Stimulated activated CD4-positive, alpha-beta T cell treated with anti-CD3 and anti-CD28 coated beads, TNF-alpha, amount 100 ng/mL, for 1 hour (primary cell): ENCODE measurements around the gene IMPDH1.
A peak's percentile ranks its signal among the peaks of the same experiment; 100 is the strongest.
"Not testable (repeated sequence)": the region's sequence is repeated elsewhere in the genome, so short reads cannot be mapped to it uniquely, and the experiment has no call there.

Experiments
- DNase-seq, 3 donors: peaks; one replicate each; pipeline ENCODE4 v3.0.0-alpha.2; 2020; ENCODE audit warnings: low read depth in 3 of 3, low spot score in 1 of 3

IMPDH1 gene

DNA sequence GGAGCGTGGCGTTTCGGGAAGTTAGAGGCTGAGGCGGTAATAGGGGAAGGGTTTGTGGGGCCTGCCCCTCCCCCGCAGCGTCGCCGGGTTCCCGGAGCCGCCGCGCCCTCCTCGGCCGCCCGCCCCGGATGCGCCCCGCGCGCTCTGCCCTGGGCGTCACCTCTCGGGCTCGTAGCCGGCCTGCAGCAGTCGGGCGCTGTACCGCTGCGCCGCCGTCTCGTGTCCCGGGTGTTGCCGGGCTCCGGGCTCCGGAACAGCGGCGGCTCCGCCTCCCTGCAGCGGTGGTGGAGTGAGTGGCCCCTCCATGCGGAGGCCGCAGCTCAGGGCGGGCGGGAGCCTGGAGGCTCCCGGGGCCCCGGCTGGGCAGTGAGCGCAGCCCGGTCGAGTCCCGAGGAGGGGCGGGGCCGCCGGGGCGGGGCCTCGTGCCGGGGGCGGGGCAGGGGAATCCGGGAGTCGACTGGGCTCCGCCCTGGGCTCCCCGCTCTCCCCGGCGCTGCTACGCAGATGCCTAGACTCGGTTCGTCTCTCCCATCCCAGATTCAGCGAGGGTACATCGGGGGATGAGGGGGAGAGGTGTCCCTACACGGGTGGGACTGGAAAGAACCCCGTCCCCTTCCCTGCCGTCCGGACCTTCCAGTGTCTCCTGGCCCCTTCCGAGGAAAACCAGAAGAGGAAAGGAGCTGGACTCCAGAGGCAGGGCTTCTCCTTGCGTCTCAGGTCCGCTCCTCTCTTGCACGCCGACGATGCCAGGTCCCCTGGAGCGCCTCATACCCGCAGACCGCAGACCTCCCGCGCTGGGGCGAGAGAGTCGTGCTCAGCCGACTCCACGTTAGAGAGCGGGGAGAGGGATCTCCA is at the start of gene IMPDH1:
Gene IMPDH1 (minus strand): TSS at position 387 of the 855 bp plus-strand sequence. CDS start 81 bp downstream, at position 306.
- peak; percentile 61 to 91 (median 68) for DNase-seq

DNA sequence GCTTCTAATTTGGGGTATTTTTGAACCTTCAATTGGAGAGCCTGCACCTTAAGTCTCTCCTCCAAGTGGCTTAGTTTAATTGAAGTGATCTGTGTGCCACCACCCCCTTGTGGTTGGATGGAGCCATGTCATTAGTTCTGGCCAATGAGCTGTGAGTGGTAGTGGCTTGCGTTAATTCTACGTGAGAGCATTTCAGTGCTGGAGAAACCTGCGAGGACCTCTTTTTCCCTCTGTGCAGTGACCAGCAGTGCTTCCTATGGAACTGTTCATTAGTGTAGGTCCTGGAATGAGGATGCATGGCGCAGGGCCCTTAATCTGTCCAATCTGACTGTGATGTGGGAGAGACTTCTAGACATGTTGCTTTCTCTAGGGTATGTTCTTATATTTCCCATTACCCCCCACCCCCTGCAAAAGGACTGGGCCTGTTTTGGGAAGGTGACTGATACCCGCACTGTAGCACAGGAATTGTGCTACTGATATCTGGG is 49.7 kb upstream of the IMPDH1 start:
- peak; percentile 33 to 50 (median 39) for DNase-seq

DNA sequence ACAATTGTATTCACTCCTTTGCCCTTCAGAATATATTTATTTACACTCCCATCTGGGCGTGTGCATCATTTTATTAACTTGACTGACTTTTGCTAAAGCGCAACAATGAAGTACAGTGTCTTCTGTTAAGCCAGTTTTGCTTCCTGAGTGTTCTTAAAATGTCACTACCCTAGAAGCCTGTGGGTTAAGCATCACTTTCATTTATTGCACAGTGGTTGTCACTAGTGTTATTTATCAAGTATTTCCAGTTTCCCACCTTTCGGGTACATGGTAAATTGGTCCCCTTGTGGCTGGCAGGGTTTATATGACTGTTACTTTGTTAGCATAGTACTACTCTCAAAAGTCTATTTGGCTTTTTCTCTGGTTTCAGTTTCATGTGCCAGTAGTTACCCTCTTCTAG is 49.2 kb upstream of the IMPDH1 start:
- no peak for DNase-seq

- not testable (repeated sequence) for DNase-seq
These were observed 47.6 kb upstream of the IMPDH1 start for GRCh38 chr7:128457385-128457784.

DNA sequence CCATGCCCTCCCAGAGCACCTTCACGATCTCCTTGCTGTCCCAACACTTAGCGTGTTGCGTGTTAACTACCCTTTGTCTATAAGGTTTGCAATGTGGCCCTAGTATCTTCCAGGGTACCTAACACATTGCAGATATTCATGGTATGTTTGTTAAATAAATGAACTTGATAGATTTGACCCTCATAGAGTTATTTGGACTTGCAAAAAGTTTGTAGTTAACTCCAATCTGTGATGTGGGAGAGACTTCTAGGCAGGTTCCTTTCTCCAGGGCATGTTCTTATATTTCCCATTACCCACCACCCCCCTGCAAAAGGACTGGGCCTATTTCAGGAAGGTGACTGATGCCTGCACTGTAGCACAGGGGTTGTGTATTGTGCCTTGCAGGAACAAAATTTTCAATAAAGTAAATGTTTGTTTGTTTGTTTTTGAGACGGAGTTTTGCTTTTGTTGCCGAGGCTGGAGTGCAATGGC is 46.5 kb upstream of the IMPDH1 start:
- no peak for DNase-seq

- peak; percentile 86 to 90 (median 90) for DNase-seq
These were observed 45.9 kb upstream of the IMPDH1 start, which contains the start of gene HILPDA for GRCh38 chr7:128455543-128456254. TSS of gene HILPDA (plus strand) at chr7:128455878. CDS start at chr7:128457269, 1,391 bp downstream.

- DNase-seq, result no peak
These were observed 45.2 kb upstream of the IMPDH1 start for GRCh38 chr7:128454808-128455542.

- no peak for DNase-seq
These were observed 44.3 kb upstream of the IMPDH1 start for GRCh38 chr7:128453836-128454804.

DNA sequence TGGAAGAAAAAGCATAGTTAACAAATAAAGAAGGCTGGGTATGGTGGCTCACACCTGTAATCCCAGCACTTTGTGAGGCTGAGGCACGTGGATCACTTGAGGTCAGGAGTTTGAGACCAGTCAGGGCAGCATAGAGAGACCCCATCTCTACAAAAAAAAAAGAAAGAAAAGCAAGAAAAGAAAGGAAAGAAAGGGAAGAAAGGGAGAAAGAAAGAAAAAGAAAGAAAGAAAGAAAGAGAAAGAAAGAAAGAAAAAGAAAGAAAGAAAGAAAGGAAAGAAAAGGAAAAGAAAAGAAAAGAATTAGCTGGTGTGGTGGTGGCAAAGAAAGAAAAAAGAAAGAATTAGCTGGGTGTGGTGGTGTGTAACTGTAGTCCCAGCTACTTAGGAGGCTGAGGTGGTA is 42.8 kb upstream of the IMPDH1 start:
- DNase-seq, result no peak

GRCh38 chr7:128450913-128451312 is 41.1 kb upstream of the IMPDH1 start:
- no peak for DNase-seq

GRCh38 chr7:128450409-128450808 is 40.6 kb upstream of the IMPDH1 start:
- DNase-seq, result no peak

GRCh38 chr7:128448751-128449302 is 39.0 kb upstream of the IMPDH1 start:
- no peak for DNase-seq

- no peak for DNase-seq
These were observed 38.3 kb upstream of the IMPDH1 start for GRCh38 chr7:128447941-128448564.

DNA sequence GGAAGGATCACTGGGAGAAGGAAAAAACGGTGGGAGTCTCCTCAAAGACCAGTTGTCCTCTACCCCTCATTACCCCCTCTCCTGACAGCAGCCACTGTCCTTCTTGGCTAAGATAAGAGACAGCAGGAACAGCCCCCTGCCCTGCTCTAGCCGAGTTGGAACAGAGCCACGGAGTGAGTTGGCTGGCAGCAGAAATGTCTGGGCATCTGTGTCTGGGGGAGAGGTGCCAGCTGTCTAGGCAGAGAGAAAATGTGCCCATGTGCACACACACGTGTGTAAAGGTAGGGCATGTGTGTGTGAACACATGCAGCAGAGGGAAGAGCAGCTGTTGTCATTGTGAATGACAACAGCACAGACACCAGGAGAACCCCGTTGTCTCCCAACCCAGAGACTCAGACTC is 36.5 kb upstream of the IMPDH1 start:
- DNase-seq, result no peak

DNA sequence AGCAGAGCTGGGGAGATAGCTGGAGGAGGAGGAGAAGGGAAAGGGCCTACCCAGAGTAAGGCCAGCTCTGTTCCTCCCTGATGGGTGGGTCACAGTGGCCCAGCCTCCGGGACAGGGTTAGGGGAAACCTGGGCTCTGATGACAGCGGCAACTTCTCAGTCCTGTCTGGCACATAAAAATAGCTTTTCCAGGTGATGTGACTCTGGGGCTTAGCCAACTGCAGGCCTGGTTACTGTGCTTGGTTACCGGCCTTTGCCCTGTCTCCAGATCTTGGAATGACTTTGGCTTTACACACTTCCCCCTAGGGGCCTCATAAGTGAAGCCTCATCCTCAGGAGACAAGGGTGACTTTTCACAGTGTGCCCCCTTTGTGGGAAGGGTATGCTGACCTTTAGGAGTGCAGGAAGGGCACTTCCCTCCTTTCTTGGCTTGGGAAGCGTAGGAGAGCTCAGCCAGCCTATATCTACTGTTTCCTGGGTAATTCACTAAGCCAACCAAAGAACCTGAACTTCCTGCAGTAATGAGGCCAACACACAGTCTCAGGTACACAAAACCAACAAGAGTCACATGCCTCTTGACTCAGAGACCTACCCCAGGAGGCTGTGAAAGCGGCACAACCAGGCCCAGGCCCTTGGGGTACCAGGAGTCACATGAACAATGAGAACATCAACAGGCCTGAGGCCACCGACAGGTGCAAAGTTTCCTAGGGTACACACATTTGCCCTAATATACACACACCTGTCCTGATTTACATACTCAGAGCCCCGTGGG is 34.2 kb upstream of the IMPDH1 start:
- no peak for DNase-seq

DNA sequence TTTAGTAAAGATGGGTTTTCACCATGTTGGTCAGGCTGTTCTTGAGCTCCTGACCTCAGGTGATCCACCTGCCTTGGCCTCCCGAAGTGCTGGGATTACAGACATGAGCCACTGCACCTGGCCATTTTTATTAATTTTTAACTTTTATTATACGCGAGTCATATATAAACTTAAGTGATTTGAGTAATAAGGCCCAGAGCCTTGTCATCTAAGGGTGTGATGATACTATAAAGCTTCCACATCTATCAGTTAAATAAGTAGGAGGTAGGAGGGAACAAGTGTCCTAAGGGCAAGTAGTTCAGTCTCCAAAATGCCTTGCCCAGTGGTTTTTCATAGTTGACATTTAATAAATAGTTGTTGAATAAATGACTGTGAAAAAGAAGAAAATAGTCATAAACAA is 32.6 kb upstream of the IMPDH1 start:
- DNase-seq, result no peak

DNA sequence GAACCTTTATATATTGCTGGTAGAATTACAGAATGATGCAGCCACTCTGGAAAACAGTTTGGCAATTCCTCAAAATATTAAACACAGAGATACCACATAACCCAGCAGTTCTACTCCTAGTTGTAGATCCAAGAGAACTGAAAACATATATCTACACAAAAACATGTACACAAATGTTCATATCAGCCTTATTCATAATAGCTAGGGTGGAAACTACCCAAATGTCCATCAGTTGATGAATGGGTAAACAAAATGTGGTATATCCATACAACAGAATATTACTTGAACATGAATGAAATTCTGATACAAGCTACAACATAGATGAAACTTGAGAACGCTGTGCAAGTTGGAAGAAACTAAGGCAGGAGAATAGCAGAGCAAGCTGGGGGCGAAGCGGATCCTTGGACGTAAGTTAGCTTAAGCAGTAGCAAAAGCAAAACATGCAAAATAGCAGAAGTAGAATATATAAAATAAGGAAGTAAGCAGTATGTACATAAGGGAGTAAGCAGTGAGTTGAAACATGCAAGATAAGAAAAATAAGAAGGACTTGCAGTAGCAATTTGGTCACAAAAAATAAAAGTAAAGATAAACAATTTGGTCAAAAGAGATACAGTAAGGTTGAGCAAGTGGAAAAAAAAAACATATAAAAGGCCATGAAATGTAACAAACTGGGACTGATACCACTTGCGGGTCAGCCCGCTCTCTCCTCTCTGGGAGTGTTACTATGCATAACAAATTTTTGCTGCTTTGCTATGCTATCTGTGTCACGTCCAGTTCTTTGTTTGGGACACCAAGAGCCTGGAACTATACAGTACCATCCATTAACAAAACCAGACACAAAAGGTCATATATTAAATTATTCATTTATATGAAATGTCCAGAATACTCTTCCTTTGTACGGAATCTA is 27.9 kb upstream of the IMPDH1 start:
- DNase-seq, result no peak

DNA sequence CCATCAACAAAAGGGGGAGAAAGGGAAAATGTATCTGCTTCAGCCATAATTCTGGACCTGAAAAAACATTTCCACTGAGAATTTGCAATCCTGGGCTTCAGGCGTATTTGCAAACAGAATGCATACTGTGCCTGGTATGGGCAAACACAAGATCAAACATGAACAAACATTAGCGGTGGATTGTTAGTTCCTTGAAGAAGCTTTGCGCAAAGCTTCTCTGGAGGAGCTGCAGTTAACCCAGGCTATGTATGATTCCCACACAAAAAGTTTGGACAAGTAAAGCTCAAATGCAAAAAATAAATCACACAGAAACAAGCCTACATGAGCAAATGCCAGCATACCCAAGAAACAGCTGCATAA is 25.5 kb upstream of the IMPDH1 start:
- DNase-seq, result no peak
